Endodermal cell (in vitro differentiated cells): ENCODE results near the gene PCSK6. TPM values are rescaled to one million over a fixed set of nuclear protein-coding genes. Genes with fewer than 3 reads are reported as not detected.
A peak's percentile ranks its signal among the peaks of the same experiment; 100 is the strongest.

Experiments
- DNase-seq: peaks from one replicate; pipeline ENCODE4 v3.0.0-alpha.2; 2017
- H3K27ac ChIP-seq: 2 replicates; pipeline ENCODE4 v1.5.1; 2013; ENCODE audit warnings: mild to moderate bottlenecking, low read depth, low read length, moderate library complexity
- H3K27me3 ChIP-seq: 2 replicates; pipeline ENCODE4 v1.6.1; 2013; ENCODE audit warnings: mild to moderate bottlenecking, low read length, moderate library complexity; ENCODE audit not compliant: insufficient read depth, control insufficient read depth, poor library complexity, severe bottlenecking
- H3K36me3 ChIP-seq: 2 replicates; pipeline ENCODE4 v1.7.0; 2013; ENCODE audit warnings: mild to moderate bottlenecking, low read length, moderate library complexity; ENCODE audit not compliant: control insufficient read depth, insufficient read depth
- H3K4me1 ChIP-seq: one replicate; pipeline ENCODE4 v1.7.0; 2013; ENCODE audit warnings: low read length; ENCODE audit not compliant: control insufficient read depth, insufficient read depth
- H3K4me3 ChIP-seq: 2 replicates; pipeline ENCODE4 v1.5.1; 2013; ENCODE audit warnings: mild to moderate bottlenecking, low read length, moderate library complexity
- H3K9ac ChIP-seq: 2 replicates; pipeline ENCODE4 v1.6.1; 2013; ENCODE audit warnings: mild to moderate bottlenecking, low read length, moderate library complexity; ENCODE audit not compliant: poor library complexity, severe bottlenecking; ENCODE audit errors: extremely low read depth
- H3K9me3 ChIP-seq: 2 replicates; pipeline ENCODE4 v1.6.1; 2013; ENCODE audit warnings: mild to moderate bottlenecking, low read length, moderate library complexity; ENCODE audit not compliant: control insufficient read depth
- H3K27ac Mint-ChIP-seq: 2 replicates; pipeline ENCODE4 v1.8.0; 2020; ENCODE audit warnings: mixed read lengths
- H3K27me3 Mint-ChIP-seq: 2 replicates; pipeline ENCODE4 v1.8.0; 2021; ENCODE audit warnings: mild to moderate bottlenecking, mixed read lengths; ENCODE audit not compliant: insufficient read depth
- H3K36me3 Mint-ChIP-seq: 2 replicates; pipeline ENCODE4 v1.8.0; 2020; ENCODE audit warnings: low read depth, mixed read lengths
- H3K4me1 Mint-ChIP-seq: 2 replicates; pipeline ENCODE4 v1.8.0; 2020; ENCODE audit warnings: mixed read lengths
- H3K4me3 Mint-ChIP-seq: 2 replicates; pipeline ENCODE4 v1.8.0; 2020; ENCODE audit warnings: mild to moderate bottlenecking, moderate library complexity, mixed read lengths
- H3K9me3 Mint-ChIP-seq: 2 replicates; pipeline ENCODE4 v1.8.0; 2020; ENCODE audit warnings: mild to moderate bottlenecking, mixed read lengths
- CTCF ChIP-seq: fragments of 200-600 bp; sonication (generic); conservative IDR thresholded peaks from 2 replicates; pipeline ENCODE4 v1.5.0; 2021; ENCODE audit warnings: antibody characterized with exemption, mild to moderate bottlenecking
- WGBS, 2 experiments: methylation state at CpG; one replicate each; pipeline versions ENCODE4 v1.1.5 to v1.1.7; 2013; ENCODE audit warnings: missing lambda C conversion rate in 2 of 2, mixed read lengths in 1 of 2; ENCODE audit not compliant: insufficient coverage in 1 of 2, insufficient read length in 1 of 2; 5-methylcytosine and 5-hydroxymethylcytosine counted together
- total RNA-seq, 2 donors: library from RNA; stranded (reverse); fragmentation: NEBNext Ultra II Directional in 1 of 2; extraction: Animal tissue kit (Norgen Biotek cat#: 25700) in 1 of 2; gene quantifications; 2 replicates in 1 of 2; 3 replicates in 1 of 2; pipeline ENCODE4 v1.2.1, GENCODE V29; 2021

The PCSK6 gene
- total RNA-seq, 2 donors from 2014 or later = 6.6 to 9.8 TPM

- TF ChIP-seq CTCF = no peak
- no peaks in the 10 kb centered on the region for H3K27me3 ChIP-seq
- WGBS, 2 experiments = 99 to 100% methylated on average over 3 to 4 of the region's 4 CpGs
- H3K36me3 Mint-ChIP-seq = no peaks in the 10 kb centered on the region
- no peak overlapping the region for H3K4me3 ChIP-seq
- no peaks in the 10 kb centered on the region for H3K27me3 Mint-ChIP-seq
- no peak overlapping the region for H3K4me3 Mint-ChIP-seq
- H3K9me3 ChIP-seq = no peaks in the 10 kb centered on the region
- no peak overlapping the region for H3K27ac ChIP-seq
- H3K9me3 Mint-ChIP-seq = peaks cover 3% of the 10 kb centered on the region
- H3K4me1 Mint-ChIP-seq = peaks cover 22% of the 10 kb centered on the region
- no peak overlapping the region for H3K27ac Mint-ChIP-seq
- no peak for DNase-seq
- H3K9ac ChIP-seq = no peak overlapping the region
- no peaks in the 10 kb centered on the region for H3K4me1 ChIP-seq
- H3K36me3 ChIP-seq = no peaks in the 10 kb centered on the region
These were observed 28.4 kb downstream of the PCSK6 start for GRCh38 chr15:101461097-101461496.

GRCh38 chr15:101459579-101460300 lies 29.8 kb downstream of the PCSK6 start:
- no peaks in the 10 kb centered on the region for H3K27me3 Mint-ChIP-seq
- 94 to 97% methylated on average over 7 to 12 of the region's 12 CpGs for WGBS, 2 experiments
- Histone ChIP-seq H3K9me3 (no peaks in the 10 kb centered on the region), H3K27me3 (no peaks in the 10 kb centered on the region), H3K9ac (no peak overlapping the region), H3K4me1 (no peaks in the 10 kb centered on the region), H3K36me3 (no peaks in the 10 kb centered on the region), H3K4me3 (no peak overlapping the region), H3K27ac (no peak overlapping the region)
- H3K36me3 Mint-ChIP-seq = no peaks in the 10 kb centered on the region
- H3K27ac Mint-ChIP-seq = no peak overlapping the region
- no peaks in the 10 kb centered on the region for H3K9me3 Mint-ChIP-seq
- peak; percentile 28 for DNase-seq
- TF ChIP-seq CTCF = no peak
- no peak overlapping the region for H3K4me3 Mint-ChIP-seq
- H3K4me1 Mint-ChIP-seq = peaks cover 22% of the 10 kb centered on the region

GRCh38 chr15:101458908-101459578 lies 30.5 kb downstream of the PCSK6 start:
- H3K4me3 ChIP-seq = no peak overlapping the region
- TF ChIP-seq CTCF = no peak
- no peak overlapping the region for H3K27ac ChIP-seq
- no peak overlapping the region for H3K27ac Mint-ChIP-seq
- H3K4me1 Mint-ChIP-seq = peaks cover 22% of the 10 kb centered on the region
- no peaks in the 10 kb centered on the region for H3K27me3 ChIP-seq
- no peaks in the 10 kb centered on the region for H3K4me1 ChIP-seq
- WGBS, 2 experiments = 89 to 96% methylated on average over 7 to 16 of the region's 16 CpGs
- H3K36me3 ChIP-seq = no peaks in the 10 kb centered on the region
- no peak overlapping the region for H3K4me3 Mint-ChIP-seq
- DNase-seq = peak; percentile 41
- H3K9me3 ChIP-seq = no peaks in the 10 kb centered on the region
- no peaks in the 10 kb centered on the region for H3K36me3 Mint-ChIP-seq
- no peaks in the 10 kb centered on the region for H3K9me3 Mint-ChIP-seq
- H3K9ac ChIP-seq = no peak overlapping the region
- H3K27me3 Mint-ChIP-seq = no peaks in the 10 kb centered on the region
